ENCODE data around the gene ATP6V1C2. TPM values are rescaled to one million over a fixed set of nuclear protein-coding genes. Genes with fewer than 3 reads are reported as not detected.

ATP6V1C2 gene
- total and polyA plus RNA-seq, 2 experiments from 2014 or later = 0.57 to 2.0 TPM

DNA sequence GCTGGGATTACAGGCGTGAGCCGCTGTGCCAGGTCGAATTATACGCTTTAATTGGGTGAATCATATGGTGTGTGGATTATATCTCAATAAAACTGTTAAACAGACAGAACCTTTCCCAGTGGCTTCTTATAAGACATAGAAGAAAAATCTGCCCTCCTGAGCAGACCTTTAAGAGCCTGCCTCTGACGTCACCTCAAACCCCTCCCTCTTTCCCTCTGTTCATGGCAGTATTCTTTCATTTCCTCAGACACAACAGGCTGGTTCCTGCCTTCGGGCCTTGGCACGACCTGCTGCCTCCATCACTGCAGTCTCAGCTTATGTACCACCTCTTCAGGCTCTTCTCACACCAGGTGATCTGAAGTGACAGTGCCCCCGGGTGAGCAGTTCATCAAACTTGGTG, 105.2 kb downstream of the ATP6V1C2 start:
- H3K9me2 ChIP-seq (replicated peaks; ENCODE audit: insufficient read depth) = no peaks in the 10 kb centered on the region
- H3K27me3 ChIP-seq = peaks cover 19% of the 10 kb centered on the region
- H3K4me2 ChIP-seq = no peak overlapping the region
- H3K79me2 ChIP-seq = no peaks in the 10 kb centered on the region
- TF ChIP-seq, protein P1, sequence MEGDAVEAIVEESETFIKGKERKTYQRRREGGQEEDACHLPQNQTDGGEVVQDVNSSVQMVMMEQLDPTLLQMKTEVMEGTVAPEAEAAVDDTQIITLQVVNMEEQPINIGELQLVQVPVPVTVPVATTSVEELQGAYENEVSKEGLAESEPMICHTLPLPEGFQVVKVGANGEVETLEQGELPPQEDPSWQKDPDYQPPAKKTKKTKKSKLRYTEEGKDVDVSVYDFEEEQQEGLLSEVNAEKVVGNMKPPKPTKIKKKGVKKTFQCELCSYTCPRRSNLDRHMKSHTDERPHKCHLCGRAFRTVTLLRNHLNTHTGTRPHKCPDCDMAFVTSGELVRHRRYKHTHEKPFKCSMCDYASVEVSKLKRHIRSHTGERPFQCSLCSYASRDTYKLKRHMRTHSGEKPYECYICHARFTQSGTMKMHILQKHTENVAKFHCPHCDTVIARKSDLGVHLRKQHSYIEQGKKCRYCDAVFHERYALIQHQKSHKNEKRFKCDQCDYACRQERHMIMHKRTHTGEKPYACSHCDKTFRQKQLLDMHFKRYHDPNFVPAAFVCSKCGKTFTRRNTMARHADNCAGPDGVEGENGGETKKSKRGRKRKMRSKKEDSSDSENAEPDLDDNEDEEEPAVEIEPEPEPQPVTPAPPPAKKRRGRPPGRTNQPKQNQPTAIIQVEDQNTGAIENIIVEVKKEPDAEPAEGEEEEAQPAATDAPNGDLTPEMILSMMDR (IDR thresholded peaks at IDR 0.05; ENCODE audit: poor library complexity) = no peak
- no peak overlapping the region for H2AFZ ChIP-seq
- DNase-seq (ENCODE audit: low spot score) = no peak
- H3K9me3 ChIP-seq (ENCODE audit: low read depth) = no peaks in the 10 kb centered on the region
- H4K20me1 ChIP-seq (ENCODE audit: insufficient read depth, poor library complexity, severe bottlenecking) = no peaks in the 10 kb centered on the region
- H3K4me3 ChIP-seq = no peak overlapping the region
- H3K36me3 ChIP-seq (replicated peaks; ENCODE audit: insufficient read depth, low read depth) = no peaks in the 10 kb centered on the region
- no peaks in the 10 kb centered on the region for H3K4me1 ChIP-seq (ENCODE audit: insufficient read depth)
- 93% methylated on average over 8 of the region's 8 CpGs for WGBS (ENCODE audit: low lambda C conversion rate, missing lambda C conversion rate)
- H3K27ac ChIP-seq = no peak overlapping the region

DNA sequence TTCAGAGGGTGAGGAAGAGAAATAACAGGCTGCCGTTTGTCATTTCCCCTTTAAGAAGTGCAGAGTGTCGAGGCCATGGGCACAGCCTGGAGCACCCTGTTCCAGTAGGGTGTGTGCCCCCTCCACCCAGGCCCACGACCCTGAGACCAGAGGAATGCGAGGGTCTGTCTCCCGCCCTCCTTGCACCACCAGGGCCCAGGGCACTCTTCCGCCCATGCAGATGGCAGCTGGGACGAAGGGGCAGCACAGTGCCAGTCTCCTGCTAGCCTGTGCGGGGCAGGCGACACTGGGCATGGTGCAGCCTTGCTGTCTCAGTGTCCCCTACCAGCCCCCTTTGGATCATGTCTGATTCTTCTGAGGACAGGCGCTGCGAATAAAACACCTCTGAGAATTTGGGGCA, 106.9 kb downstream of the ATP6V1C2 start:
- no peak overlapping the region for H3K27ac ChIP-seq
- H3K9me2 ChIP-seq (replicated peaks; ENCODE audit: insufficient read depth) = no peaks in the 10 kb centered on the region
- no peaks in the 10 kb centered on the region for H3K79me2 ChIP-seq
- H3K9me3 ChIP-seq (ENCODE audit: low read depth) = no peaks in the 10 kb centered on the region
- DNase-seq (ENCODE audit: low spot score) = no peak
- peaks cover 19% of the 10 kb centered on the region for H3K27me3 ChIP-seq
- no peaks in the 10 kb centered on the region for H4K20me1 ChIP-seq (ENCODE audit: insufficient read depth, poor library complexity, severe bottlenecking)
- TF ChIP-seq, protein P1 (IDR thresholded peaks at IDR 0.05; ENCODE audit: poor library complexity) = no peak
- TF ChIP-seq EZH2phosphoT487 (IDR thresholded peaks at IDR 0.05; ENCODE audit: low read depth, severe bottlenecking, unreplicated experiment) = no peak
- no peak for TF ChIP-seq EZH2 (IDR thresholded peaks at IDR 0.05; ENCODE audit: borderline replicate concordance)
- H2AFZ ChIP-seq = no peak overlapping the region
- no peak overlapping the region for H3K4me2 ChIP-seq
- no peaks in the 10 kb centered on the region for H3K36me3 ChIP-seq (replicated peaks; ENCODE audit: insufficient read depth, low read depth)
- H3K4me3 ChIP-seq = no peak overlapping the region
- H3K4me1 ChIP-seq (ENCODE audit: insufficient read depth) = no peaks in the 10 kb centered on the region
- 82% methylated on average over 11 of the region's 11 CpGs for WGBS (ENCODE audit: low lambda C conversion rate, missing lambda C conversion rate)

DNA sequence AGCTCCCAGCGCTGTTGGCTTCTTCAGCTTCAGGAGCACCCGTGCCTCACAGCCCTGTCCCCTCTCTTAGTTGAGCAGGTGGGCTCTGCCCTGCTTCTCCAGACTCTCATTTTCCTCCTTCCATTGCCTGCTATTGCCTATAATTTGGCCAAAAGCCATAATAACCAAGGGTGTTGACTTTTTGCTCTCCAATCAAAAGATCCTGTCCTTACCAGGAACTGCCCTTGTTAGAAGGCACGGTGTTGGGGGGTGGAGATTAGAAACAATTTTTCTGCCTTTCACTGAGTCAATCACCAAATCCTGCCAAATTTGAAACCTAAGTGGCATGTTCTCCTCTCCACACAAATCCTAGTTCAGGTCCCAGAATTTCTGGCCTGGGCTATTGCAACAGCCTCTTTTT, 107.9 kb downstream of the ATP6V1C2 start:
- Histone ChIP-seq H4K20me1 (ENCODE audit: insufficient read depth, poor library complexity, severe bottlenecking) (no peaks in the 10 kb centered on the region), H2AFZ (no peak overlapping the region), H3K27me3 (peaks cover 19% of the 10 kb centered on the region), H3K9me3 (ENCODE audit: low read depth) (no peaks in the 10 kb centered on the region), H3K4me3 (no peak overlapping the region), H3K4me1 (ENCODE audit: insufficient read depth) (no peaks in the 10 kb centered on the region), H3K9me2 (replicated peaks; ENCODE audit: insufficient read depth) (no peaks in the 10 kb centered on the region), H3K36me3 (replicated peaks; ENCODE audit: insufficient read depth, low read depth) (no peaks in the 10 kb centered on the region), H3K4me2 (no peak overlapping the region), H3K27ac (no peak overlapping the region), H3K79me2 (no peaks in the 10 kb centered on the region)
- no peak for DNase-seq (ENCODE audit: low spot score)
- WGBS (ENCODE audit: low lambda C conversion rate, missing lambda C conversion rate) = 73% methylated on average over 3 of the region's 3 CpGs
- TF ChIP-seq EZH2 (IDR thresholded peaks at IDR 0.05; ENCODE audit: borderline replicate concordance) (no peak), EZH2phosphoT487 (IDR thresholded peaks at IDR 0.05; ENCODE audit: low read depth, severe bottlenecking, unreplicated experiment) (no peak)
- TF ChIP-seq, protein P1 (IDR thresholded peaks at IDR 0.05; ENCODE audit: poor library complexity) = no peak

DNA sequence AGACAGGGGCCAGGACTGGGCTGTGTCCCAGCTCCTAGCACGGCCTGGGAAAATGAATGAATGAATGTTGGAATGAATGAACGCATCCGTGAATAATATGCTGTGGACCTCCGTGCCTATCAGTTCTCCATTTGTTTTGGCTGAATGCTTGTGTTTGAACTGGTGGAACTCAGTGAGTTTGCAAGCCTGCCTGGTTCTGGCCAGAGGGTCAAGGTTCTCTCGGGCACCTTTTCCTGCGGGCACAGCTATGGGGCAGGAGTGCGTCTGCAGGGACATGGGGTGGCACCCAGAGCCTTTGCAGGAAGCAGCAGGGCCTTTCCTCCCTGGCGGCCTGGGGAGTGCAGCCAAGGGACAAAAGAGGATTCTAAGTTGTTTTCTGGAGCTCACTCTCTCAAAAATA, 108.8 kb downstream of the ATP6V1C2 start:
- Histone ChIP-seq H2AFZ (no peak overlapping the region), H3K4me3 (no peak overlapping the region), H3K9me3 (ENCODE audit: low read depth) (no peaks in the 10 kb centered on the region), H3K4me2 (no peak overlapping the region), H4K20me1 (ENCODE audit: insufficient read depth, poor library complexity, severe bottlenecking) (no peaks in the 10 kb centered on the region), H3K27me3 (peaks cover 19% of the 10 kb centered on the region), H3K9me2 (replicated peaks; ENCODE audit: insufficient read depth) (no peaks in the 10 kb centered on the region), H3K36me3 (replicated peaks; ENCODE audit: insufficient read depth, low read depth) (no peaks in the 10 kb centered on the region), H3K4me1 (ENCODE audit: insufficient read depth) (no peaks in the 10 kb centered on the region), H3K79me2 (no peaks in the 10 kb centered on the region), H3K27ac (no peak overlapping the region)
- WGBS (ENCODE audit: low lambda C conversion rate, missing lambda C conversion rate) = 87% methylated on average over 8 of the region's 8 CpGs
- DNase-seq (ENCODE audit: low spot score) = no peak
- TF ChIP-seq EZH2phosphoT487 (IDR thresholded peaks at IDR 0.05; ENCODE audit: low read depth, severe bottlenecking, unreplicated experiment) (no peak), EZH2 (IDR thresholded peaks at IDR 0.05; ENCODE audit: borderline replicate concordance) (no peak)
- TF ChIP-seq, protein P1 (IDR thresholded peaks at IDR 0.05; ENCODE audit: poor library complexity) = no peak

Measured in hepatocyte (in vitro differentiated cells).